Vagina (tissue), 2 donors: Measurements from ENCODE around the gene SLC9A1.

Experiments
- CTCF ChIP-seq, 3 experiments: fragments of 450-650 bp in 2 of 3; fragments of 200-600 bp in 1 of 3; sonication (generic) in 1 of 3; IDR thresholded peaks; one replicate each; pipeline ENCODE4 v1.5.1; 2017 to 2019; ENCODE audit warnings: antibody characterized with exemption in 3 of 3, mild to moderate bottlenecking in 2 of 3, moderate library complexity in 2 of 3
- POLR2A ChIP-seq, 2 donors: fragments of 450-650 bp; IDR thresholded peaks; one replicate each; pipeline ENCODE4 v1.6.1; 2017; ENCODE audit warnings: antibody characterized with exemption in 2 of 2, mild to moderate bottlenecking in 2 of 2, moderate library complexity in 2 of 2
- POLR2AphosphoS5 ChIP-seq, 2 donors: sonication (generic); formaldehyde crosslinking; IDR thresholded peaks; one replicate each; pipeline ENCODE4 v1.9.0; 2017; ENCODE audit warnings: antibody characterized with exemption in 2 of 2, mild to moderate bottlenecking in 2 of 2, low read depth in 1 of 2; ENCODE audit not compliant: insufficient read depth in 1 of 2

GRCh38 chr1:27095576-27095975 is 59.3 kb downstream of the SLC9A1 start:
- TF ChIP-seq CTCF (IDR thresholded peaks at IDR 0.05) (no peak), POLR2AphosphoS5 (IDR thresholded peaks at IDR 0.05; ENCODE audit: insufficient read depth in 1 of 2, low read depth in 1 of 2) (no peak), POLR2A (IDR thresholded peaks at IDR 0.05) (no peak)
